H1 (cell line): ENCODE results near the gene LMTK3.

ENCODE experiments used
- EP300 ChIP-seq, 2 experiments: IDR thresholded peaks; 1 replicate in 1 of 2; 2 replicates in 1 of 2; pipeline ENCODE4 v1.6.1; 2011 to 2012; ENCODE audit warnings: low read depth in 2 of 2, low read length in 2 of 2, mild to moderate bottlenecking in 2 of 2, borderline replicate concordance in 1 of 2, inconsistent platforms in 1 of 2, moderate library complexity in 1 of 2
- EZH2 ChIP-seq: fragments of 200-600 bp; sonication (generic); IDR thresholded peaks from 2 replicates; pipeline ENCODE4 v1.7.1; 2012; ENCODE audit warnings: low read depth, mild to moderate bottlenecking, moderate library complexity, low read length, inconsistent platforms; ENCODE audit not compliant: severe bottlenecking
- JUN ChIP-seq: IDR thresholded peaks from 2 replicates; pipeline ENCODE4 v1.6.1; 2011; ENCODE audit warnings: low read depth, mild to moderate bottlenecking, improper control_type of control experiment, low read length
- POLR2A ChIP-seq, 2 experiments: IDR thresholded peaks; 1 replicate in 1 of 2; 2 replicates in 1 of 2; pipeline ENCODE4 v1.6.1; 2011; ENCODE audit warnings: low read depth in 2 of 2, low read length in 2 of 2, mild to moderate bottlenecking in 2 of 2; ENCODE audit errors: control extremely low read depth in 1 of 2
- POLR2AphosphoS5 ChIP-seq: IDR thresholded peaks from 2 replicates; pipeline ENCODE4 v1.6.1; 2011; ENCODE audit warnings: low read depth, low read length
- RAD21 ChIP-seq, 2 experiments: IDR thresholded peaks in 1 of 2; conservative IDR thresholded peaks in 1 of 2; 2 replicates each; pipeline ENCODE4 v1.6.1; 2011; ENCODE audit warnings: low read depth in 2 of 2, low read length in 2 of 2, improper control_type of control experiment in 1 of 2, inconsistent platforms in 1 of 2, mild to moderate bottlenecking in 1 of 2, moderate library complexity in 1 of 2
- SP1 ChIP-seq: IDR thresholded peaks from 2 replicates; pipeline ENCODE4 v1.6.1; 2011; ENCODE audit warnings: low read depth, low read length
- SP2 ChIP-seq: IDR thresholded peaks from 2 replicates; pipeline ENCODE4 v1.6.1; 2012; ENCODE audit warnings: mild to moderate bottlenecking, low read length, inconsistent platforms
- SUZ12 ChIP-seq: fragments of 200-600 bp; sonication (generic); IDR thresholded peaks from 2 replicates; pipeline ENCODE4 v1.6.1; 2012; ENCODE audit warnings: mild to moderate bottlenecking, inconsistent platforms, low read length, moderate library complexity, mixed read lengths
- TAF1 ChIP-seq: IDR thresholded peaks from 2 replicates; pipeline ENCODE4 v1.6.1; 2011; ENCODE audit warnings: mild to moderate bottlenecking, low read depth, low read length
- USF2 ChIP-seq: IDR thresholded peaks from 2 replicates; pipeline ENCODE4 v1.6.1; 2011; ENCODE audit warnings: low read length, improper control_type of control experiment
- TF ChIP-seq, protein P1 (sequence below): IDR thresholded peaks from 2 replicates; pipeline ENCODE4 v1.6.1; 2012; ENCODE audit warnings: low read length, inconsistent platforms
- TF ChIP-seq, protein P2 (sequence below), 3 experiments: IDR thresholded peaks; 1 replicate in 2 of 3; 2 replicates in 1 of 3; pipeline versions ENCODE4 v1.5.1 to v1.6.1; 2011; ENCODE audit warnings: low read length in 3 of 3, mild to moderate bottlenecking in 3 of 3, inconsistent platforms in 2 of 3, low read depth in 1 of 3, moderate library complexity in 1 of 3; ENCODE audit not compliant: insufficient read depth in 1 of 3; ENCODE audit errors: control extremely low read depth in 1 of 3

DNA sequence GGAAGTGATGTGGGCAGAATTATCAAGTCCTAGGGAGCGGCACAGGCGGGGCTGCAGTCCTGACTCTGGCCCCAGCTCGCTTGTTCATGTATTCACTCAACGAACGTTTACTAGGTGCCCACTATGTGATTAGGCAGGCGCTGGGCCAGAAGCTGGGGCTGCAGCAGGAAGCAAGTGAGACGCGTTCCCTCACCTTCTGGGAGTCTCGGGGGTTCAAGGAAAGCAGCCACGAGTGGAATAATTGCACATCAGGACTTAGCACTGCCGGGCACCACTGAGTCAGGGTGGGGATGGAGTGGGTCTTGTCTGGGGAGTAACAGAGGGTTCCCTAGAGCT, 2.5 kb upstream of the LMTK3 start:
- no peak for TF ChIP-seq USF2
- TF ChIP-seq SP2: no peak
- no peak for TF ChIP-seq JUN
- TF ChIP-seq RAD21 (IDR thresholded peaks at IDR 0.05 in 1 of 2, conservative IDR thresholded peaks at IDR 0.05 in 1 of 2; ENCODE audit: low read depth in 2 of 2, low read length in 2 of 2): no peak
- TF ChIP-seq, protein P1, sequence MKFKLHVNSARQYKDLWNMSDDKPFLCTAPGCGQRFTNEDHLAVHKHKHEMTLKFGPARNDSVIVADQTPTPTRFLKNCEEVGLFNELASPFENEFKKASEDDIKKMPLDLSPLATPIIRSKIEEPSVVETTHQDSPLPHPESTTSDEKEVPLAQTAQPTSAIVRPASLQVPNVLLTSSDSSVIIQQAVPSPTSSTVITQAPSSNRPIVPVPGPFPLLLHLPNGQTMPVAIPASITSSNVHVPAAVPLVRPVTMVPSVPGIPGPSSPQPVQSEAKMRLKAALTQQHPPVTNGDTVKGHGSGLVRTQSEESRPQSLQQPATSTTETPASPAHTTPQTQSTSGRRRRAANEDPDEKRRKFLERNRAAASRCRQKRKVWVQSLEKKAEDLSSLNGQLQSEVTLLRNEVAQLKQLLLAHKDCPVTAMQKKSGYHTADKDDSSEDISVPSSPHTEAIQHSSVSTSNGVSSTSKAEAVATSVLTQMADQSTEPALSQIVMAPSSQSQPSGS: no peak
- TF ChIP-seq, protein P2, sequence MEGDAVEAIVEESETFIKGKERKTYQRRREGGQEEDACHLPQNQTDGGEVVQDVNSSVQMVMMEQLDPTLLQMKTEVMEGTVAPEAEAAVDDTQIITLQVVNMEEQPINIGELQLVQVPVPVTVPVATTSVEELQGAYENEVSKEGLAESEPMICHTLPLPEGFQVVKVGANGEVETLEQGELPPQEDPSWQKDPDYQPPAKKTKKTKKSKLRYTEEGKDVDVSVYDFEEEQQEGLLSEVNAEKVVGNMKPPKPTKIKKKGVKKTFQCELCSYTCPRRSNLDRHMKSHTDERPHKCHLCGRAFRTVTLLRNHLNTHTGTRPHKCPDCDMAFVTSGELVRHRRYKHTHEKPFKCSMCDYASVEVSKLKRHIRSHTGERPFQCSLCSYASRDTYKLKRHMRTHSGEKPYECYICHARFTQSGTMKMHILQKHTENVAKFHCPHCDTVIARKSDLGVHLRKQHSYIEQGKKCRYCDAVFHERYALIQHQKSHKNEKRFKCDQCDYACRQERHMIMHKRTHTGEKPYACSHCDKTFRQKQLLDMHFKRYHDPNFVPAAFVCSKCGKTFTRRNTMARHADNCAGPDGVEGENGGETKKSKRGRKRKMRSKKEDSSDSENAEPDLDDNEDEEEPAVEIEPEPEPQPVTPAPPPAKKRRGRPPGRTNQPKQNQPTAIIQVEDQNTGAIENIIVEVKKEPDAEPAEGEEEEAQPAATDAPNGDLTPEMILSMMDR (IDR thresholded peaks at IDR 0.05; ENCODE audit: control extremely low read depth in 1 of 3, insufficient read depth in 1 of 3, low read depth in 1 of 3, low read length in 3 of 3): no peak
- no peak for TF ChIP-seq EZH2
- no peak for TF ChIP-seq TAF1
- no peak for TF ChIP-seq SUZ12
- TF ChIP-seq SP1: no peak
- TF ChIP-seq EP300 (IDR thresholded peaks at IDR 0.05; ENCODE audit: borderline replicate concordance in 1 of 2, low read depth in 2 of 2, low read length in 2 of 2): no peak
- TF ChIP-seq POLR2AphosphoS5: no peak
- no peak for TF ChIP-seq POLR2A (IDR thresholded peaks at IDR 0.05; ENCODE audit: control extremely low read depth in 1 of 2, low read depth in 2 of 2, low read length in 2 of 2)
